GM18867 (cell line): ENCODE data around the gene CHRND.
"Not testable (repeated sequence)": the region's sequence is repeated elsewhere in the genome, so short reads cannot be mapped to it uniquely, and the experiment has no call there.

Experiments
- ATAC-seq: cut with Tn5 transposase; IDR thresholded peaks from one replicate; pipeline ENCODE4 v1.9.1; 2021; ENCODE audit warnings: mild to moderate bottlenecking, moderate library complexity; ENCODE audit not compliant: unreplicated experiment

The CHRND gene

GRCh38 chr2:232570481-232570880 is 44.5 kb downstream of the CHRND start:
- ATAC-seq = not testable (repeated sequence)

- no peak for ATAC-seq
These were observed 45.1 kb downstream of the CHRND start for GRCh38 chr2:232571026-232571474.

- no peak for ATAC-seq
These were observed 47.1 kb downstream of the CHRND start for GRCh38 chr2:232573042-232573441.

- no peak for ATAC-seq
These were observed 47.9 kb downstream of the CHRND start for GRCh38 chr2:232573771-232574435.

GRCh38 chr2:232574674-232575403 is 48.9 kb downstream of the CHRND start:
- no peak for ATAC-seq

- no peak for ATAC-seq
These were observed 49.4 kb downstream of the CHRND start for GRCh38 chr2:232575404-232575746.

GRCh38 chr2:232576995-232577394 is 51.0 kb downstream of the CHRND start:
- ATAC-seq = no peak

- no peak for ATAC-seq
These were observed 51.9 kb downstream of the CHRND start for GRCh38 chr2:232577841-232578240.

- ATAC-seq = no peak
These were observed 52.7 kb downstream of the CHRND start for GRCh38 chr2:232578626-232579025.

- ATAC-seq = no peak
These were observed 54.7 kb downstream of the CHRND start for GRCh38 chr2:232580648-232580981.

GRCh38 chr2:232581725-232582124 is 55.8 kb downstream of the CHRND start:
- no peak for ATAC-seq

GRCh38 chr2:232584238-232584637 is 58.3 kb downstream of the CHRND start:
- ATAC-seq = no peak
